Brain microvascular endothelial cell (primary cell): Measurements from ENCODE around the gene SEZ6L.

Source experiments
- DNase-seq: peaks from one replicate; pipeline ENCODE4 v3.0.0-alpha.2; 2020
- H3K27ac ChIP-seq: fragments of 250-450 bp; sonication (Bioruptor Pico); 2 replicates; pipeline ENCODE4 v1.5.1; 2020; ENCODE audit warnings: mild to moderate bottlenecking, moderate library complexity
- H3K27me3 ChIP-seq: fragments of 250-450 bp; sonication (Bioruptor Pico); replicated peaks from 2 replicates; pipeline ENCODE4 v1.5.1; 2020; ENCODE audit warnings: mild to moderate bottlenecking
- H3K36me3 ChIP-seq: fragments of 250-450 bp; sonication (Bioruptor Pico); replicated peaks from 2 replicates; pipeline ENCODE4 v1.5.1; 2020; ENCODE audit warnings: mild to moderate bottlenecking
- H3K4me3 ChIP-seq: 2 replicates; pipeline ENCODE4 v1.5.1; 2011; ENCODE audit warnings: low read depth, mild to moderate bottlenecking, control low read depth, low read length, moderate library complexity
- CTCF ChIP-seq: IDR thresholded peaks from 2 replicates; pipeline ENCODE4 v1.5.1; 2011; ENCODE audit warnings: low read depth, mild to moderate bottlenecking, moderate library complexity, low read length, control low read depth, inconsistent platforms; ENCODE audit errors: missing control alignments
- in situ Hi-C: cut with HindIII; loops from 2 replicates; pipeline ENCODE4 v1.10.0; 2017; ENCODE audit warnings: low sequenced_read_pairs, low pct_ligation_motif_present

SEZ6L gene

GRCh38 chr22:26267856-26268255, 98.6 kb downstream of the SEZ6L start:
- in situ Hi-C loops = no loop called here
- no peak for TF ChIP-seq CTCF
- Histone ChIP-seq H3K4me3 (no peak overlapping the region), H3K36me3 (no peaks in the 10 kb centered on the region), H3K27ac (no peak overlapping the region), H3K27me3 (no peaks in the 10 kb centered on the region)
- DNase-seq = no peak

- in situ Hi-C loops = no loop called here
Observed at GRCh38 chr22:26269572-26269971, 100.3 kb downstream of the SEZ6L start.

GRCh38 chr22:26271427-26271826, 102.2 kb downstream of the SEZ6L start:
- no peak overlapping the region for H3K27ac ChIP-seq
- no peak for TF ChIP-seq CTCF
- in situ Hi-C loops = no loop called here

More at GRCh38 chr22:26269572-26269971, 100.3 kb downstream of the SEZ6L start:
- DNase-seq = no peak
- Histone ChIP-seq H3K27me3 (no peaks in the 10 kb centered on the region), H3K4me3 (no peak overlapping the region), H3K36me3 (no peaks in the 10 kb centered on the region), H3K27ac (no peak overlapping the region)
- TF ChIP-seq CTCF = no peak

GRCh38 chr22:26273011-26273675, 103.9 kb downstream of the SEZ6L start:
- DNase-seq = no peak
- H3K36me3 ChIP-seq = no peaks in the 10 kb centered on the region
- H3K4me3 ChIP-seq = no peak overlapping the region
- in situ Hi-C loops = no loop called here
- no peak overlapping the region for H3K27ac ChIP-seq
- TF ChIP-seq CTCF = no peak
- H3K27me3 ChIP-seq = no peaks in the 10 kb centered on the region

More at GRCh38 chr22:26271427-26271826, 102.2 kb downstream of the SEZ6L start:
- Histone ChIP-seq H3K4me3 (no peak overlapping the region), H3K36me3 (no peaks in the 10 kb centered on the region), H3K27me3 (no peaks in the 10 kb centered on the region)
- DNase-seq = no peak

GRCh38 chr22:26276529-26277160, 107.4 kb downstream of the SEZ6L start:
- Histone ChIP-seq H3K36me3 (no peaks in the 10 kb centered on the region), H3K27ac (no peak overlapping the region), H3K27me3 (no peaks in the 10 kb centered on the region), H3K4me3 (no peak overlapping the region)
- in situ Hi-C loops = no loop called here
- DNase-seq = no peak
- TF ChIP-seq CTCF = no peak
